CD4-positive, alpha-beta T cell treated with Interleukin-6 at 100 ng/mL for 8 hours (primary cell): ENCODE data around the gene CIB2.
"Not testable (repeated sequence)": the region's sequence is repeated elsewhere in the genome, so short reads cannot be mapped to it uniquely, and the experiment has no call there.

Source experiments
- DNase-seq: peaks from one replicate; pipeline ENCODE4 v3.0.0-alpha.2; 2020; ENCODE audit warnings: mixed read lengths, low spot score

The CIB2 gene

GRCh38 chr15:78131295-78132061 is at the start of gene CIB2:
TSS of gene CIB2 (minus strand) at chr15:78131445. CDS start at chr15:78131215, 230 bp downstream.
- DNase-seq: peak; percentile 71

GRCh38 chr15:78179906-78180305 is 48.7 kb upstream of the CIB2 start:
- no peak for DNase-seq

- DNase-seq: no peak
Observed at GRCh38 chr15:78179286-78179840, 48.1 kb upstream of the CIB2 start.

- no peak for DNase-seq
Observed at GRCh38 chr15:78178064-78178463, 46.8 kb upstream of the CIB2 start.

GRCh38 chr15:78177447-78177873 is 46.2 kb upstream of the CIB2 start:
- no peak for DNase-seq

- DNase-seq: no peak
Observed at GRCh38 chr15:78175330-78175729, 44.1 kb upstream of the CIB2 start.

GRCh38 chr15:78174401-78174800 is 43.2 kb upstream of the CIB2 start:
- DNase-seq: no peak

GRCh38 chr15:78171864-78172472 is 40.7 kb upstream of the CIB2 start:
- no peak for DNase-seq

GRCh38 chr15:78170848-78171773 is 39.9 kb upstream of the CIB2 start:
- no peak for DNase-seq

GRCh38 chr15:78168608-78169007 is 37.4 kb upstream of the CIB2 start:
- no peak for DNase-seq

GRCh38 chr15:78167227-78167888 is 36.1 kb upstream of the CIB2 start:
- DNase-seq: peak; percentile 39

- no peak for DNase-seq
Observed at GRCh38 chr15:78164010-78164409, 32.8 kb upstream of the CIB2 start.

- no peak for DNase-seq
Observed at GRCh38 chr15:78162038-78162437, 30.8 kb upstream of the CIB2 start.

GRCh38 chr15:78159395-78159794 is 28.1 kb upstream of the CIB2 start:
- no peak for DNase-seq

- DNase-seq: no peak
Observed at GRCh38 chr15:78157203-78157602, 26.0 kb upstream of the CIB2 start.

GRCh38 chr15:78156653-78157052 is 25.4 kb upstream of the CIB2 start:
- no peak for DNase-seq

- no peak for DNase-seq
Observed at GRCh38 chr15:78155355-78155939, 24.2 kb upstream of the CIB2 start.

- DNase-seq: no peak
Observed at GRCh38 chr15:78154955-78155354, 23.7 kb upstream of the CIB2 start.

GRCh38 chr15:78151075-78151474 is 19.8 kb upstream of the CIB2 start:
- not testable (repeated sequence) for DNase-seq

GRCh38 chr15:78149805-78150751 is 18.8 kb upstream of the CIB2 start:
- DNase-seq: no peak
